Thyroid gland (tissue), 4 donors: Measurements from ENCODE around the gene CKMT2.

Experiments used
- CTCF ChIP-seq, 6 experiments: fragments of 200-600 bp in 3 of 6; fragments of 450-650 bp in 3 of 6; sonication (generic) in 3 of 6; IDR thresholded peaks; one replicate each; pipeline ENCODE4 v1.5.1; 2016 to 2019; ENCODE audit warnings: antibody characterized with exemption in 6 of 6, mild to moderate bottlenecking in 2 of 6, inconsistent platforms in 1 of 6, moderate library complexity in 1 of 6
- POLR2A ChIP-seq, 2 donors: fragments of 450-650 bp; IDR thresholded peaks; one replicate each; pipeline ENCODE4 v1.6.1; 2017; ENCODE audit warnings: antibody characterized with exemption in 2 of 2, mild to moderate bottlenecking in 2 of 2, moderate library complexity in 1 of 2

GRCh38 chr5:81265101-81265500 lies 32.0 kb downstream of the CKMT2 start:
- TF ChIP-seq CTCF (IDR thresholded peaks at IDR 0.05) (no peak), POLR2A (IDR thresholded peaks at IDR 0.05) (no peak)
